MCF 10A (cell line): Measurements from ENCODE around the gene ZNF493. TPM values are rescaled to one million over a fixed set of nuclear protein-coding genes. Genes with fewer than 3 reads are reported as not detected.

Experiments
- BruUV-seq: library from RNA; stranded (reverse); fragments of 400-500 nt; replicated peaks from 2 replicates; lab custom pipeline; 2021; lab: Mats Ljungman, UMichigan
- CTCF ChIA-PET: fragments of 300-600 bp; sonication (Branson Sonifier 250); formaldehyde crosslinking; extraction: SDS; loops from one replicate; lab custom pipeline; 2021; ENCODE audit warnings: antibody characterized with exemption, inconsistent platforms; lab: Yijun Ruan, JAX
- POLR2A ChIA-PET: fragments of 300-600, 350-650 bp; sonication (Branson Sonifier 250); formaldehyde crosslinking; extraction: SDS; loops from one replicate; lab custom pipeline; 2020; ENCODE audit warnings: antibody characterized with exemption, inconsistent platforms; lab: Yijun Ruan, JAX
- DNase-seq: peaks from one replicate; pipeline ENCODE4 v3.0.0-alpha.2; 2018; ENCODE audit not compliant: unreplicated experiment
- H3K27ac Mint-ChIP-seq: one replicate; pipeline ENCODE4 v1.8.0; 2022; ENCODE audit warnings: mild to moderate bottlenecking, low read depth, mixed read lengths; ENCODE audit not compliant: unreplicated experiment
- H3K27me3 Mint-ChIP-seq: one replicate; pipeline ENCODE4 v1.8.0; 2022; ENCODE audit warnings: mixed read lengths; ENCODE audit not compliant: insufficient read depth, unreplicated experiment
- H3K36me3 Mint-ChIP-seq: one replicate; pipeline ENCODE4 v1.8.0; 2022; ENCODE audit warnings: mild to moderate bottlenecking, moderate library complexity, mixed read lengths; ENCODE audit not compliant: insufficient read depth, unreplicated experiment
- H3K4me1 Mint-ChIP-seq: one replicate; pipeline ENCODE4 v1.8.0; 2022; ENCODE audit warnings: mixed read lengths; ENCODE audit not compliant: insufficient read depth, unreplicated experiment
- H3K4me3 Mint-ChIP-seq: one replicate; pipeline ENCODE4 v1.8.0; 2022; ENCODE audit warnings: mild to moderate bottlenecking, moderate library complexity, mixed read lengths; ENCODE audit not compliant: unreplicated experiment
- H3K9me3 Mint-ChIP-seq: one replicate; pipeline ENCODE4 v1.8.0; 2022; ENCODE audit warnings: mixed read lengths; ENCODE audit not compliant: unreplicated experiment
- CTCF ChIP-seq: fragments of 200-600 bp; IDR thresholded peaks from one replicate; pipeline ENCODE4 v1.8.0; 2022; ENCODE audit warnings: antibody characterized with exemption, mild to moderate bottlenecking; ENCODE audit not compliant: unreplicated experiment
- intact Hi-C: fragments of 100-400 bp; cut with micrococcal nuclease; formaldehyde crosslinking; loops from 2 replicates; pipeline ENCODE4 v1.14.1; 2022
- total RNA-seq: library from RNA; stranded (reverse); gene quantifications from 2 replicates; pipeline ENCODE4 v1.2.3, GENCODE V29; 2022

ZNF493 gene
- total RNA-seq, 1 experiment from 2014 or later = 8.7 TPM

GRCh38 chr19:21362291-21362690 lies 34.6 kb upstream of the ZNF493 start:
- H3K36me3 Mint-ChIP-seq = peaks cover 26% of the 10 kb centered on the region
- no peak for TF ChIP-seq CTCF
- POLR2A ChIA-PET = interaction anchor here (0.6 to 1.3 kb wide), 2 partner anchors 35 to 65 kb away, joined by 3 to 4 read pairs; partner anchors contain the start of gene ZNF493
- intact Hi-C loops = no loop called here
- H3K27me3 Mint-ChIP-seq = no peaks in the 10 kb centered on the region
- TSS peak; percentile 9 for BruUV-seq
- peaks cover 7% of the 10 kb centered on the region for H3K9me3 Mint-ChIP-seq
- H3K27ac Mint-ChIP-seq = no peak overlapping the region
- no peak for DNase-seq
- no peak overlapping the region for H3K4me3 Mint-ChIP-seq
- CTCF ChIA-PET = interaction anchor here (0.6 to 1.0 kb wide), 2 partner anchors 19 to 98 kb away, joined by 3 read pairs; no protein-coding TSS in a partner anchor
- no peaks in the 10 kb centered on the region for H3K4me1 Mint-ChIP-seq

GRCh38 chr19:21383980-21384582 lies 12.9 kb upstream of the ZNF493 start:
- ChIA-PET POLR2A (no interaction called here), CTCF (no interaction called here)
- peaks cover 5% of the 10 kb centered on the region for H3K36me3 Mint-ChIP-seq
- DNase-seq = no peak
- no TSS peak for BruUV-seq
- H3K27ac Mint-ChIP-seq = no peak overlapping the region
- H3K4me3 Mint-ChIP-seq = no peak overlapping the region
- no peaks in the 10 kb centered on the region for H3K4me1 Mint-ChIP-seq
- H3K27me3 Mint-ChIP-seq = no peaks in the 10 kb centered on the region
- intact Hi-C loops = no loop called here
- TF ChIP-seq CTCF = no peak
- H3K9me3 Mint-ChIP-seq = peaks cover 41% of the 10 kb centered on the region

- Mint-ChIP-seq H3K4me3 (no peak overlapping the region), H3K4me1 (no peaks in the 10 kb centered on the region), H3K27me3 (no peaks in the 10 kb centered on the region), H3K36me3 (peaks cover 26% of the 10 kb centered on the region), H3K9me3 (peaks cover 25% of the 10 kb centered on the region), H3K27ac (no peak overlapping the region)
- no TSS peak for BruUV-seq
- ChIA-PET POLR2A (interaction anchor here (1.4 to 3.9 kb wide), 8 partner anchors 12 to 473 kb away, joined by 4 to 39 read pairs (median 10); partner anchors contain the start of genes ZNF429, ZNF708, ZNF738 and ZNF85), CTCF (no interaction called here)
- intact Hi-C loops = no loop called here
- TF ChIP-seq CTCF = no peak
- no peak for DNase-seq
Observed at GRCh38 chr19:21396121-21396520, 812 bp upstream of the ZNF493 start.

GRCh38 chr19:21398851-21399250 lies 1.9 kb downstream of the ZNF493 start:
- intact Hi-C loops = no loop called here

More at GRCh38 chr19:21398851-21399250, 1.9 kb downstream of the ZNF493 start:
- H3K27ac Mint-ChIP-seq = no peak overlapping the region
- no peak overlapping the region for H3K4me3 Mint-ChIP-seq
- BruUV-seq = no TSS peak
- ChIA-PET POLR2A (interaction anchor here (2.6 to 3.9 kb wide), 4 partner anchors 14 to 107 kb away, joined by 10 to 39 read pairs (median 28); partner anchors contain the start of genes ZNF429, ZNF708 and ZNF738), CTCF (interaction anchor here (0.6 kb wide), 1 partner anchor 472 kb away, joined by 3 read pairs; no protein-coding TSS in a partner anchor)
- H3K9me3 Mint-ChIP-seq = peaks cover 17% of the 10 kb centered on the region
- TF ChIP-seq CTCF = no peak
- no peak for DNase-seq
- no peaks in the 10 kb centered on the region for H3K4me1 Mint-ChIP-seq
- peaks cover 42% of the 10 kb centered on the region for H3K36me3 Mint-ChIP-seq
- H3K27me3 Mint-ChIP-seq = no peaks in the 10 kb centered on the region
